ENCODE results near the gene MINDY4. TPM values are rescaled to one million over a fixed set of nuclear protein-coding genes. Genes with fewer than 3 reads are reported as not detected.

MINDY4 gene
- total RNA-seq, 1 donor = 13.2 TPM

GRCh38 chr7:30859202-30859939 is 88.2 kb downstream of the MINDY4 start:
- TF ChIP-seq CTCF (IDR thresholded peaks at IDR 0.05; ENCODE audit: insufficient read depth, low read length) = no peak
- H3K4me3 ChIP-seq (ENCODE audit: low read depth, low read length) = no peak overlapping the region
- no peak for DNase-seq (ENCODE audit: low read depth)

GRCh38 chr7:30859940-30860496 is 88.8 kb downstream of the MINDY4 start:
- TF ChIP-seq CTCF (IDR thresholded peaks at IDR 0.05; ENCODE audit: insufficient read depth, low read length) = no peak
- H3K4me3 ChIP-seq (ENCODE audit: low read depth, low read length) = no peak overlapping the region
- no peak for DNase-seq (ENCODE audit: low read depth)

- no peak for TF ChIP-seq CTCF (IDR thresholded peaks at IDR 0.05; ENCODE audit: insufficient read depth, low read length)
- no peak overlapping the region for H3K4me3 ChIP-seq (ENCODE audit: low read depth, low read length)
- no peak for DNase-seq (ENCODE audit: low read depth)
Observed at GRCh38 chr7:30861612-30862011, 90.4 kb downstream of the MINDY4 start.

- no peak overlapping the region for H3K4me3 ChIP-seq (ENCODE audit: low read depth, low read length)
- DNase-seq (ENCODE audit: low read depth) = no peak
- no peak for TF ChIP-seq CTCF (IDR thresholded peaks at IDR 0.05; ENCODE audit: insufficient read depth, low read length)
Observed at GRCh38 chr7:30862995-30863705, 91.9 kb downstream of the MINDY4 start.

- H3K4me3 ChIP-seq (ENCODE audit: low read depth, low read length) = no peak overlapping the region
- no peak for TF ChIP-seq CTCF (IDR thresholded peaks at IDR 0.05; ENCODE audit: insufficient read depth, low read length)
- peak; percentile 62 for DNase-seq (ENCODE audit: low read depth)
Observed at GRCh38 chr7:30863706-30864035, 92.5 kb downstream of the MINDY4 start.

GRCh38 chr7:30864101-30864500 is 92.9 kb downstream of the MINDY4 start:
- no peak for DNase-seq (ENCODE audit: low read depth)

More at GRCh38 chr7:30864101-30864500, 92.9 kb downstream of the MINDY4 start:
- TF ChIP-seq CTCF (IDR thresholded peaks at IDR 0.05; ENCODE audit: insufficient read depth, low read length) = no peak
- H3K4me3 ChIP-seq (ENCODE audit: low read depth, low read length) = no peak overlapping the region
